Ishikawa (cell line): Measurements from ENCODE around the gene CBY3.

Source experiments
- CEBPB ChIP-seq: IDR thresholded peaks from 2 replicates; pipeline ENCODE4 v1.6.1; 2012
- CREB1 ChIP-seq: IDR thresholded peaks from 2 replicates; pipeline ENCODE4 v1.6.1; 2012; ENCODE audit warnings: low read depth
- EGR1 ChIP-seq: IDR thresholded peaks from 2 replicates; pipeline ENCODE4 v1.6.1; 2012
- EP300 ChIP-seq: IDR thresholded peaks from 2 replicates; pipeline ENCODE4 v1.6.1; 2012; ENCODE audit warnings: borderline replicate concordance
- FOXM1 ChIP-seq: IDR thresholded peaks from 2 replicates; pipeline ENCODE4 v1.6.1; 2012; ENCODE audit warnings: low read depth, borderline replicate concordance
- MAX ChIP-seq: IDR thresholded peaks from 2 replicates; pipeline ENCODE4 v1.6.1; 2012
- NFIC ChIP-seq: IDR thresholded peaks from 2 replicates; pipeline ENCODE4 v1.6.1; 2012
- RAD21 ChIP-seq: IDR thresholded peaks from 2 replicates; pipeline ENCODE4 v1.6.1; 2012; ENCODE audit warnings: low read depth
- REST ChIP-seq: IDR thresholded peaks from 2 replicates; pipeline ENCODE4 v1.6.1; 2012; ENCODE audit warnings: low read depth, mild to moderate bottlenecking
- TAF1 ChIP-seq: IDR thresholded peaks from 2 replicates; pipeline ENCODE4 v1.6.1; 2012; ENCODE audit warnings: low read depth, mild to moderate bottlenecking
- TCF12 ChIP-seq: IDR thresholded peaks from 2 replicates; pipeline ENCODE4 v1.6.1; 2012; ENCODE audit warnings: low read depth
- TEAD4 ChIP-seq: IDR thresholded peaks from 2 replicates; pipeline ENCODE4 v1.6.1; 2012
- USF1 ChIP-seq: IDR thresholded peaks from 2 replicates; pipeline ENCODE4 v1.6.1; 2012
- YY1 ChIP-seq: IDR thresholded peaks from 2 replicates; pipeline ENCODE4 v1.6.1; 2012; ENCODE audit warnings: low read depth
- ZBTB7A ChIP-seq: IDR thresholded peaks from 2 replicates; pipeline ENCODE4 v1.6.1; 2012; ENCODE audit warnings: low read depth

The CBY3 gene

GRCh38 chr5:179700401-179700918 lies 19.6 kb upstream of the CBY3 start:
- no peak for TF ChIP-seq RAD21

GRCh38 chr5:179699616-179700237 lies 18.9 kb upstream of the CBY3 start:
- TF ChIP-seq EGR1 (no peak), CREB1 (no peak), EP300 (no peak), TAF1 (no peak)

GRCh38 chr5:179698935-179699615 lies 18.2 kb upstream of the CBY3 start, which contains the start of gene CANX:
CANX (plus strand) TSS chr5:179698967; CDS start chr5:179705682, 6,715 bp downstream.
- TF ChIP-seq NFIC (no peak), ZBTB7A (peak; percentile 39; the same call in 1 of the 2 replicates), CREB1 (no peak), USF1 (peak; percentile 96), MAX (peak; percentile 95), TEAD4 (no peak), EP300 (no peak), TCF12 (no peak), CEBPB (no peak), REST (no peak), RAD21 (no peak), EGR1 (peak; percentile 41; the same call in 1 of the 2 replicates), YY1 (0 out of 2 replicates have a peak, but pooled peaks have one; percentile 14), FOXM1 (no peak), TAF1 (peak; percentile 69)

- TF ChIP-seq FOXM1, result no peak
- TF ChIP-seq USF1, result no peak
- peak; percentile 69 for TF ChIP-seq TAF1
- peak; percentile 8; the same call in 1 of the 2 replicates for TF ChIP-seq NFIC
- TF ChIP-seq MAX, result no peak; the same call in 1 of the 2 replicates
- TF ChIP-seq YY1, result peak; percentile 68
- no peak for TF ChIP-seq TEAD4
- peak; percentile 80 for TF ChIP-seq CREB1
- no peak for TF ChIP-seq EGR1
- TF ChIP-seq TCF12, result peak; percentile 37
These were observed 17.4 kb upstream of the CBY3 start for GRCh38 chr5:179697993-179698934.

GRCh38 chr5:179697108-179697507 lies 16.3 kb upstream of the CBY3 start:
- TF ChIP-seq CREB1 (no peak), MAX (no peak), TEAD4 (no peak), FOXM1 (no peak), YY1 (no peak)

- TF ChIP-seq NFIC (no peak), USF1 (no peak), TAF1 (no peak), ZBTB7A (no peak), YY1 (no peak), EP300 (no peak), MAX (no peak), EGR1 (no peak), CEBPB (no peak), RAD21 (no peak)
These were observed 15.8 kb upstream of the CBY3 start for GRCh38 chr5:179696603-179697002.
